ENCODE data around the gene GPR155. TPM values are rescaled to one million over a fixed set of nuclear protein-coding genes. Genes with fewer than 3 reads are reported as not detected.

The GPR155 gene
- total and polyA plus RNA-seq, 8 donors, result 0.87 to 43.1 (median 13.6) TPM

DNA sequence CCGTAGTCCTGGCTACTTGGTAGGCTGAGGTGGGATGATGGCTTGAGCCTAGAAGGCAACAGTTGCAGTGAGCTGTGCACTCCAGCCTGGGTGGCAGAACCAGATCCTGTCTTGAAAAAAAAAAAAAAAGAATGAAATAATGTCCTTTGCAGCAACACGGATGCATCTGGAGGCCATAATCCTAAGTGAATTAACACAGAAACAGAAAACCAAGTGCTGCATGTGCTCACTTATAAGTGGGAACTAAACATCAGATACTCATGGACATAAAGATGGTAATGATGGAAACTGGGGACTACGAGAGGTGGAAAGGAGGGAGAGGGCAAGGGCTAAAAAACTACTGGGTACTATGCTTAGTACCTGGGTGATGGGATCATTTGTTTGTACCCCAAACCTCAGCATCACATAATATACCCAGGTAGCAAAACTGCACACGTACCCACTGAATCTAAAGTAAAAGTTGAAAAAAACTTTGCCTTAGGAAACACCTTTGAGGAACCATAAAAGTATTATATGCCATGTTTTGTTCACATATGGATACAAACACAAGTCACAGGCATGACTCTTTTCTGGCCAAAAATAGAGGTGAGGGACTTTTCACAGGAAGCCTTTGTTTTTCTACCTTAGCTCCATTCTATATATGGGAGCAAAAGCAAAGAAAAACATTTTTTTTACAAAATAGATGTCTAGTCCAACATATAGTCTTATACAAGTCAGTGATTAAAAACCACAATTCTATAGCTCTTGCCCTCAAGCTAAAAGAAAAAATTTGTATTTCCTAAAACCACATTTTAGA lies 36.6 kb downstream of the GPR155 start:
- WGBS, 5 donors, result 85 to 94% (median 88%) methylated on average over 4 of the region's 4 CpGs
- no peak overlapping the region for H3K4me3 ChIP-seq
- H3K4me1 ChIP-seq, result no peaks in the 10 kb centered on the region
- no peak for DNase-seq
- no peaks in the 10 kb centered on the region for H3K27me3 ChIP-seq
- H3K36me3 ChIP-seq, result peaks cover 4 to 68% (median 40%) of the 10 kb centered on the region in 4 donors
- intact Hi-C loops (cut with DNase I; ENCODE audit: low total_unique reads), result no loop called here
- H3K27ac ChIP-seq, result no peak overlapping the region
- TF ChIP-seq, protein P1, sequence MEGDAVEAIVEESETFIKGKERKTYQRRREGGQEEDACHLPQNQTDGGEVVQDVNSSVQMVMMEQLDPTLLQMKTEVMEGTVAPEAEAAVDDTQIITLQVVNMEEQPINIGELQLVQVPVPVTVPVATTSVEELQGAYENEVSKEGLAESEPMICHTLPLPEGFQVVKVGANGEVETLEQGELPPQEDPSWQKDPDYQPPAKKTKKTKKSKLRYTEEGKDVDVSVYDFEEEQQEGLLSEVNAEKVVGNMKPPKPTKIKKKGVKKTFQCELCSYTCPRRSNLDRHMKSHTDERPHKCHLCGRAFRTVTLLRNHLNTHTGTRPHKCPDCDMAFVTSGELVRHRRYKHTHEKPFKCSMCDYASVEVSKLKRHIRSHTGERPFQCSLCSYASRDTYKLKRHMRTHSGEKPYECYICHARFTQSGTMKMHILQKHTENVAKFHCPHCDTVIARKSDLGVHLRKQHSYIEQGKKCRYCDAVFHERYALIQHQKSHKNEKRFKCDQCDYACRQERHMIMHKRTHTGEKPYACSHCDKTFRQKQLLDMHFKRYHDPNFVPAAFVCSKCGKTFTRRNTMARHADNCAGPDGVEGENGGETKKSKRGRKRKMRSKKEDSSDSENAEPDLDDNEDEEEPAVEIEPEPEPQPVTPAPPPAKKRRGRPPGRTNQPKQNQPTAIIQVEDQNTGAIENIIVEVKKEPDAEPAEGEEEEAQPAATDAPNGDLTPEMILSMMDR (IDR thresholded peaks at IDR 0.05), result no peak
- no peak for TF ChIP-seq POLR2AphosphoS5 (IDR thresholded peaks at IDR 0.05)
- no peak for TF ChIP-seq POLR2A (IDR thresholded peaks at IDR 0.05)
- no peak for TF ChIP-seq EP300 (IDR thresholded peaks at IDR 0.05)
- H3K9me3 ChIP-seq, result no peaks in the 10 kb centered on the region

DNA sequence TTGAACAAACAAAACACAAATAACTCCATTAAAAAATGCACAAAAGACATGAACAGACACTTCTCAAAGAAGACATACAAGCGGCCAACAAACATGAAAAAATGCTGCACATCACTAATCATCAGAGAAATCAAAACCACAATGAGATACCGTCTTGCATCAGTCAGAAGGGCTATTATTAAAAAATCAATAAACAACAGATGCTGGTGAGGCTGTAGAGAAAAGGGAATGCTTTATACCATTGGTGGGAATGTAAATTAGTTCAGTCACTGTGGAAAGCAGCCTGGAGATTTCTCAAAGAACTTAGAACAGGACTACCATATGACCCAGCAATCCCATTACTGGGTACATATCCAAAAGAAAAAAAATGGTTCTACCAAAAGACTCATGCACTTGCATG lies 37.8 kb downstream of the GPR155 start:
- intact Hi-C loops (cut with DNase I; ENCODE audit: low total_unique reads), result no loop called here
- WGBS, 5 donors, result 91 to 97% (median 97%) methylated on average over 2 of the region's 2 CpGs
- no peak for DNase-seq
- Histone ChIP-seq H3K4me1 (no peaks in the 10 kb centered on the region), H3K27ac (no peak overlapping the region), H3K36me3 (peaks cover 8 to 71% (median 47%) of the 10 kb centered on the region in 4 donors), H3K27me3 (no peaks in the 10 kb centered on the region), H3K9me3 (no peaks in the 10 kb centered on the region), H3K4me3 (no peak overlapping the region)
- TF ChIP-seq EP300 (IDR thresholded peaks at IDR 0.05) (no peak), POLR2AphosphoS5 (IDR thresholded peaks at IDR 0.05) (no peak), POLR2A (IDR thresholded peaks at IDR 0.05) (no peak)
- TF ChIP-seq, protein P1 (IDR thresholded peaks at IDR 0.05), result no peak

DNA sequence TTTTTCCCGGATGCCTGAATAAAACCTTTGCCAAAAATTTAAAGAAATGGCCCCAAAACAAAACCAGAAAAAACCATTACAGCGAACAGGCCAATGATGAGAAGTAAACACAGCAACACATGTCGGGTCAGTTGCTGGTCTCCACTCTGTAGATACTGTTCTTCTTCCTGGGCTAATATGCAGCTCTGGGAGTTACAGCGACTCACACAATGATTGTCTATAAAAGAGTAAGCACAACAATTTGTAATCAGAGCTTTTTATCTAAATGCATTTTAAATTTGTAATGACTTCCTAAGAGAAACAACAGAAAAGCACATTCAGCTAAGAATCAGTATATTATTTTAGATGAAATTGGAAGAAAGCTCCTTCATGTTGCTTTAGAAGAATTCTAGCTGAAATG lies 40.3 kb downstream of the GPR155 start:
- DNase-seq, result no peak
- H3K4me1 ChIP-seq, result no peaks in the 10 kb centered on the region
- no peak for TF ChIP-seq EP300 (IDR thresholded peaks at IDR 0.05)
- TF ChIP-seq POLR2AphosphoS5 (IDR thresholded peaks at IDR 0.05), result no peak
- TF ChIP-seq, protein P1 (IDR thresholded peaks at IDR 0.05), result no peak
- no peak for TF ChIP-seq POLR2A (IDR thresholded peaks at IDR 0.05)
- no peak overlapping the region for H3K4me3 ChIP-seq
- H3K36me3 ChIP-seq, result peaks cover 8 to 70% (median 48%) of the 10 kb centered on the region in 4 donors
- no peaks in the 10 kb centered on the region for H3K27me3 ChIP-seq
- H3K9me3 ChIP-seq, result no peaks in the 10 kb centered on the region
- intact Hi-C loops (cut with DNase I; ENCODE audit: low total_unique reads), result no loop called here
- 79 to 89% (median 86%) methylated on average over 4 of the region's 4 CpGs for WGBS, 5 donors
- H3K27ac ChIP-seq, result no peak overlapping the region

DNA sequence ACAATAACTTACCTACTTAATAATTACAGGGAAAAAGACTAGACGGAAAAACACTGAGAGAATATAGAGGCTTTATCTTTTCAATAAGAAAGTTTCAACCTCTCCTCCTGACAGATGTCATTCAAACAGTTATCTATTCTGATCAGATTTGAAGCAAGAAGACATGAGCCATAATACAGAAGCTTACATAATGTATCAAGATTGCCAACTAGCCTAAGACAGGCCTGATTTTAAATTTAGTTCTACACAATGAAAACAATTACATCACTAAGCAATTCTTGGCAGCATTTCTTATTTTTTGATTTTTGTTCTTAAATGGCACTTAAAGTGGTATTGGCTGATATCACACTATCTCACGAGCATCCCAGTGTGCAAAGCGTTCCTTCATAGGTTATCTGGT lies 41.6 kb downstream of the GPR155 start:
- no peak overlapping the region for H3K4me3 ChIP-seq
- no peaks in the 10 kb centered on the region for H3K4me1 ChIP-seq
- intact Hi-C loops (cut with DNase I; ENCODE audit: low total_unique reads), result no loop called here
- H3K9me3 ChIP-seq, result no peaks in the 10 kb centered on the region
- no peak for TF ChIP-seq POLR2A (IDR thresholded peaks at IDR 0.05)
- TF ChIP-seq POLR2AphosphoS5 (IDR thresholded peaks at IDR 0.05), result no peak
- no peak for TF ChIP-seq EP300 (IDR thresholded peaks at IDR 0.05)
- TF ChIP-seq, protein P1 (IDR thresholded peaks at IDR 0.05), result no peak
- no peak for DNase-seq
- no peak overlapping the region for H3K27ac ChIP-seq
- 73 to 88% (median 85%) methylated on average over 3 of the region's 3 CpGs for WGBS, 5 donors
- H3K36me3 ChIP-seq, result peaks cover 8 to 60% (median 44%) of the 10 kb centered on the region in 4 donors
- no peaks in the 10 kb centered on the region for H3K27me3 ChIP-seq
